ENCODE results near the gene C2orf68.

Gene C2orf68

DNA sequence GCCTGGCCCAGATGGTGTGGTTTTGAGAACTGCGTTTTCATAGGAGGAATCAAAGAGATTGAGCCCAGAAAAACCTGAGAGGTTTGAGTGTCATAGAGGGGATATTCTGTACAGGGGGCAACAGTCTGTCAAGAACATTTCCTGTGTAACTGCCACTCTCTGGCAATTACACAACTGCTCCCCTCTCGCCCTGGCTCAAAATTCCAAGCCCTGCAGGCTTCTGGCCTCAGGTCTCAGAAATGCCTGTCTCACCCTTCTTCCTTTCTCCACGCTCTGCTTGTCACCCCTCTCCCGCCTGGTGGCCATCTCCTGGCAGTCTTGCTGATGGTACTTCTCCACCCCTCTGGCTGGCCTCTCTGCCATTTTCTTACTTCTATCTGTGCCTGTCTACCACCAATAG is 23.6 kb downstream of the C2orf68 start:
- no peak for DNase-seq (ENCODE audit: low read depth)
- no peak overlapping the region for H3K4me3 ChIP-seq (ENCODE audit: low read depth, low read length)
- TF ChIP-seq, protein P1, sequence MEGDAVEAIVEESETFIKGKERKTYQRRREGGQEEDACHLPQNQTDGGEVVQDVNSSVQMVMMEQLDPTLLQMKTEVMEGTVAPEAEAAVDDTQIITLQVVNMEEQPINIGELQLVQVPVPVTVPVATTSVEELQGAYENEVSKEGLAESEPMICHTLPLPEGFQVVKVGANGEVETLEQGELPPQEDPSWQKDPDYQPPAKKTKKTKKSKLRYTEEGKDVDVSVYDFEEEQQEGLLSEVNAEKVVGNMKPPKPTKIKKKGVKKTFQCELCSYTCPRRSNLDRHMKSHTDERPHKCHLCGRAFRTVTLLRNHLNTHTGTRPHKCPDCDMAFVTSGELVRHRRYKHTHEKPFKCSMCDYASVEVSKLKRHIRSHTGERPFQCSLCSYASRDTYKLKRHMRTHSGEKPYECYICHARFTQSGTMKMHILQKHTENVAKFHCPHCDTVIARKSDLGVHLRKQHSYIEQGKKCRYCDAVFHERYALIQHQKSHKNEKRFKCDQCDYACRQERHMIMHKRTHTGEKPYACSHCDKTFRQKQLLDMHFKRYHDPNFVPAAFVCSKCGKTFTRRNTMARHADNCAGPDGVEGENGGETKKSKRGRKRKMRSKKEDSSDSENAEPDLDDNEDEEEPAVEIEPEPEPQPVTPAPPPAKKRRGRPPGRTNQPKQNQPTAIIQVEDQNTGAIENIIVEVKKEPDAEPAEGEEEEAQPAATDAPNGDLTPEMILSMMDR (IDR thresholded peaks at IDR 0.05; ENCODE audit: control insufficient read depth, extremely low read depth, insufficient read depth) = no peak

DNA sequence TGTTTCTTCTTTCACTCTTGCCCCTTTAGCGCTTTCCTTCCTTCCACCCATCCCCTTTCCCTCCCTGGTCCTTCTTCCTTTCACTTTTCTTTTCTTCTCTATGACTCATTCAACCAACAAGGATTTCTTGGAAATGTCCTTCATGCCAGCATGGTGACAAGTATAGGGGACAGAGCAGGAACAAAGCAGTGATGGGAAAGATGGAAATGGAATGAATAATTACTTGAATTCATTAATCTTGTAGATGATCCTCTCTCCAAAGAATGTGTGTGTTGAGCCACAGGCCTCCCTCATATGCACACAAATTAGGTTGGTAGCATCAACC is 26.1 kb downstream of the C2orf68 start:
- H3K4me3 ChIP-seq (ENCODE audit: low read depth, low read length) = no peak overlapping the region
- TF ChIP-seq, protein P1 (IDR thresholded peaks at IDR 0.05; ENCODE audit: control insufficient read depth, extremely low read depth, insufficient read depth) = no peak
- DNase-seq (ENCODE audit: low read depth) = no peak

DNA sequence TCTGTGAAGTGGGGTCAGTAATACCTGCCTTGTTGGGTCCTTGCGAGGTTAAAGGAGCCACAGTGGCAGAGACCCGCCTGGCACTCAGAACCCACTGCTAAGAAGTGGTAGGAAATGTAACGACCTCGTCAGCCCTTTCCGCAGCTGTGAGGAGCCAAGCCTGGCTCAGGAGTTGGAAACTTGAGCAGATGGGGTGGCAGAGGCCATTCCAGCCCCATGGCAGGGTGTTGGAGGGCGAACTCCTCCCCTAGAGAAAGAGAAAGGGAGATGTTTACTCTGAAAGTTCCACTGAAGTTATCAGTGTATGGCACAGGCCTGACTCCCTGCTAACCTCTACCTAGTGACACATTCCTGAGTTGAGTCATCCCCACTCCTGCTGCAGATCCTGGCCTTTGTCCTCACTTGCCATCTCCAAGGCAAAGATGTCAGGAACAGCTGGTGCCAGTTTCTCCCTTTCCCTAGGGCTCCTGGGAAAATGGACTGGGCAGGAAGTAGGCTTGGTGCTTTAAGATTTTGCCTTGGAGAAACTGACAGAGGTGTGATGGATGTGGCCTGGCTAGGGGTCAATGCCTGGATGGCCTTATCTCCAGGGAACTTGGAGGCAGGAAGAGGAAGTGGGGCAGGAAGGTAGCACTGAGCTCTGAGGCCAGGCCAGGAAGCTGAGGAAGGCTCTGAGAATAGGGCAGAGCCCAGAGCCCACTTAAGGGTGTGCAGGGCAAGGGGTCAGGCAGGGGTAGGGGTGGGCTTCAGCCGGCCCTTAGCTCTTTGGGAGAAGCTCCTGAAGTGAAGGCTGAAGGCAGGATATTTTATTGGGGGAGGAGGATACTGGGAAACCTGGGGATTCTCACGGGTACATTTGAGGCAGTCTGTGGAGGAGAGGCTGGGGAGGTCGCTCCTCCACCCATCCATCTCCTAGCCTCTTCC is 26.7 kb downstream of the C2orf68 start:
- no peak overlapping the region for H3K4me3 ChIP-seq (ENCODE audit: low read depth, low read length)
- DNase-seq (ENCODE audit: low read depth) = no peak
- TF ChIP-seq, protein P1 (IDR thresholded peaks at IDR 0.05; ENCODE audit: control insufficient read depth, extremely low read depth, insufficient read depth) = no peak

DNA sequence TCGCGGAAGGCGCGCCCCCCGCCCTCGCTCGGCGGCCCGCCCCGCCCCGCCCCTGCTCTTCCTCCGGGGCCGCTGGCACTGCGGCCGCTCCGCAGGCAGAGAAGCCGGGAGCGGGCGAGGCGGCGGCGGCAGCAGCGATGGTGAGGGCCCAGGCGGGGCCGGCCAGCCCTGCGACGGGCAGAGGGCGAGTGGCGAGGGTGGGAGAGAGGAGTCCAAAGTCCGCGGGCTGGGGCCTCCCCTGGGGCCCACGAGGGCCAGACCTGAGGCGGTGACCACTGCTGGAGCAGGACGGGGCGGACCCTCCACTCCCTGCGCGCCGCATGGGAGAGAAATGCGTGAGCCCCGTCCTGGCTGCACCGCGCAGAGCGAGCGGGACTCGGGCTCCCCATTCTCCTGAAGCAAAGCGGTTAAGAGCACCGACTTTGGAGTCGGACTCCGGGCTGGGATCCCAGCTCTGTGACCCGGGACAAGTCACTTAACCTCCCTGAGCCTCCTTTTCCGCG is 27.5 kb downstream of the C2orf68 start, which contains the start of gene VAMP5:
TSS of gene VAMP5 (plus strand) at position 78 of the 503 bp plus-strand sequence. CDS start at position 138, 60 bp downstream.
- no peak within 1 kb of the TSS for H3K4me3 ChIP-seq (ENCODE audit: low read depth, low read length)
- no peak for DNase-seq (ENCODE audit: low read depth)
- TF ChIP-seq, protein P1 (IDR thresholded peaks at IDR 0.05; ENCODE audit: control insufficient read depth, extremely low read depth, insufficient read depth) = no peak

DNA sequence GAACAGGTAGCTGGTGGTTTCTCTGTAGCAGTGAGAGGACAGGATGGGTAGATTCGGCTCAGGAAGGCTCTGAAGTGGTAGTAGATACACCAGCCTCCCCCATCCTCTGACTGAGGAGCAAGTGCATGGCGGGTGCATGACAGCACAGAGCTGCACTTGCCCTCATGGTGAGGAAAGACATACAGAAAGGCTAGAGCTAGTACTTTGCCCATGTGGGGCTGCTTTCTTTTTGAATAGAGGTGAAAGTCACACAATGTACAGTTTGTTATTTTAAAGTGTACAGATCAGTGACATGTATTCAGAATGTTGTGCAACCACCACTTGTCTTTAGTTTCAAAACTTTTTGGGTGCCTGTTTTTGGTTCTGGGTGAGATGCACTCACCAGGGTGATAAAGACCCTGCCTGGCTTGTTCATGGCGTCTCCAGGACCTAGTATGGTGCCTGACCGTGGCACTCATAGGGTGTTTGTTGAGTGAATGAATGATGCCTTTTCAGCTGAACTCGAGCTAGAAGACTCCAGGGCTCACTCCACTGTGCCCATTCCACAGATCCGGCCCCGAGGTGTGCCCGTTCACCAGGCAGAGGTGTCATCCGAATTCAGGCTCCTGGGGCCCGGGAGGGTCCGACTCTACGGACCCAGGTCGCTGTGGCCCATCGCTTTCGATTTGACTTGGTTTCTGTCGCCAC is 28.1 kb downstream of the C2orf68 start:
- no peak overlapping the region for H3K4me3 ChIP-seq (ENCODE audit: low read depth, low read length)
- TF ChIP-seq, protein P1 (IDR thresholded peaks at IDR 0.05; ENCODE audit: control insufficient read depth, extremely low read depth, insufficient read depth) = no peak

DNA sequence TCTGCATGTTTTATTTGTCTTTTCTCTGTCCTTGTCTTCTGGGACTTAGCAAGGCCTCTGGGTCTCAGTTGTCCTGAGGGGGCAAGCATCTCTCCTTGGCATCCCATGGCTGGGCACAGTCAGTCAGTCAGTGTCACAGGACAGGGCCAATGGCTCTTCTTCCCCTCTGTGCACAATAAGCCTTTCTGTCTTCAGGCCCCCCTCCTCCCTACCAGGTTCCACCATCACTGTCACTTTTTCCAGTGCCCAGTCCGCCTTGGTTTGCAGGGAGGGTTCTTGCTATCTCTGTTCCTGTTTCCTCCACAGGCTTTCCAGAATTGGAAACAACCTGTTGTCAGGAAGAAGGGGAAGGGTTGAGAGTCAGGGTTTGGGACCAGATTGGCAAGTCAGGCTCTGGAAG is 29.4 kb downstream of the C2orf68 start:
- H3K4me3 ChIP-seq (ENCODE audit: low read depth, low read length) = no peak overlapping the region
- TF ChIP-seq, protein P1 (IDR thresholded peaks at IDR 0.05; ENCODE audit: control insufficient read depth, extremely low read depth, insufficient read depth) = no peak
- DNase-seq (ENCODE audit: low read depth) = no peak

More for the DNA sequence above, 28.1 kb downstream of the C2orf68 start:
- no peak for DNase-seq (ENCODE audit: low read depth)
